ENCODE results near the gene EFHB.
"Not testable (repeated sequence)": the region's sequence is repeated elsewhere in the genome, so short reads cannot be mapped to it uniquely, and the experiment has no call there.

- not testable (repeated sequence) for TF ChIP-seq POLR2A, CTCF, POLR2AphosphoS5, EP300 (IDR thresholded peaks at IDR 0.05)
Measured at GRCh38 chr3:19957354-19957753, 23.3 kb upstream of the EFHB start.
